HG03135 (cell line): ENCODE measurements around the gene TSPAN11.

Experiments used
- ATAC-seq: cut with Tn5 transposase; IDR thresholded peaks from one replicate; pipeline ENCODE4 v1.9.1; 2021; ENCODE audit warnings: mild to moderate bottlenecking, moderate library complexity; ENCODE audit not compliant: unreplicated experiment

TSPAN11 gene

DNA sequence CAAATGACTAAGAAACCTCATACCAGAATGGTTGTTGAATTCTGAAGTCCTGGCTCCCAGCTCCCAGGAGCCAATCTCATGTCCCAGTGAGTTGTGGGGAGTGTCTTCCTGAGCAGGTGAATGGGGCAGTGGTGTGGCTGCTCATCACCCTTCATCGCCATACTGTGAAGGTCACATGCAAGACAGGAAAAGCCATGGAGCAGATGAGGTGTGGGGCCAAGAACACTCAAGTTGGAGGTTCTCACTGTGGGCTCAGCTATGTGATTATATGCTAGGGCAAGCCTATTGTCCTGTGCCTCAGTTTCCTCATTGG is 16.6 kb upstream of the TSPAN11 start:
- no peak for ATAC-seq

DNA sequence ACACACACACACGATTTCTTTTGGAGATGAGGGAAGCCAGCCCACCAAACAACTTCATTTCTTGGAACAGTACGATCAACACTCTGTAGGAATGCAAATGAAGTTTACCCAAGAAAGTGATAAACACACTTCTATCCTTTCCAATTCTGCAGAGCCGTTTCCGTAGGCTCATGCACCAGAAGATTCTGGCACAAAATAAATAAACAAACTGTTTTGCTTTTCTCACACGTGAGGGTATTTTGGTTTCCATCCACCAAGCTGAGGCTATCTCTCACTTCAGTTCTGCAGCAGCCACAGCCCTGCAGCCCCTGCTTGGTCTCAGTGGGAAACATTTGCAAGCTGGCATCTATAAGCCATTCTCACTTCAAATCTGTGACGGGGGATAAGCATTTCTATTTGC is 15.3 kb upstream of the TSPAN11 start:
- ATAC-seq = no peak

DNA sequence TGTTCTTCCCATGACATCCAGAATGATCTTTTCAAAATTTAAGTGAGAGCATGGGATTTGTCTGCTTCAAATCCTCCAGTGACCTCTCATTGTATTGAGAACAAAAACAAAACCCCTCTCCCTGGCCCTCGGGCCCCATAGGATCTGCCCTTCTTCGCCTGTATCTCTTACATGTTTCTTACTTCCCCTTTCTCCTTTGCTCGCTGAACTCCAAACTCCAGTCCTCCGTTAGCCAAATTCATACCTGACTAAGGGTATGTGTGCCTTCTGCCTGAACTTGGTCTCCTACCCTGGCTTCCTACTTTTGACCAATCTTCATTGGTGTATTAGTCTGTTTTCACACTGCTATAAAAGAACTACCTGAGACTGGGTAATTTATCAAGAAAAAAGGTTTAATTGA is 13.2 kb upstream of the TSPAN11 start:
- ATAC-seq = peak; percentile 61

DNA sequence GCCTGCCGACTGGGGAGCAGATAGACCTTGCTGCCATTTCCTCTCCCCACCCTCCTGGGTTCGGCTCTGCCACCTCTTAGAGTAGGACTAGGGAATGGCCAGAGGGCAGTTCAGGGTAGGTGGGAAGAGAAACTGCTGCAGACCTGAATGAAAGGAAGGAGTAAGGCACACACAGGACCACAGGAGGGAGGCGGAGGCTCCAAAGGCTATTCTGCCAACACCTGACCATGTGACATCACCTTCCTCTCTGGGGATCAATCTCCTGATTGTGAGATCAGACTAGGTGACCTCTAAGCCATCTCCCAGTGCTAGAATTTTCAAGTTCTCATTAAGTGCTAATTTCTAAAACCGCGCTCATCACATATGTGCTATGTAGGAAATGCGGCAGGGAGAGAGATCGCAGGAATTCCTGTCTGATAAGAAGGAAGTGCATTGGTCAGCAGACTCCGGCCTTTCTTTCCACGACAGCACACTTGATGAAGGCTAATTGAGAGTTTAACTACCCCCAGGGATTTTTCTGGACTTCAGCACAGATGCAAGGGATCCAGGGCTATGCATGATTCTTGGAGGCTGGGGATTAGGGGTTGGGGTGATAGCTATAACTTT is 11.5 kb upstream of the TSPAN11 start:
- ATAC-seq = no peak

DNA sequence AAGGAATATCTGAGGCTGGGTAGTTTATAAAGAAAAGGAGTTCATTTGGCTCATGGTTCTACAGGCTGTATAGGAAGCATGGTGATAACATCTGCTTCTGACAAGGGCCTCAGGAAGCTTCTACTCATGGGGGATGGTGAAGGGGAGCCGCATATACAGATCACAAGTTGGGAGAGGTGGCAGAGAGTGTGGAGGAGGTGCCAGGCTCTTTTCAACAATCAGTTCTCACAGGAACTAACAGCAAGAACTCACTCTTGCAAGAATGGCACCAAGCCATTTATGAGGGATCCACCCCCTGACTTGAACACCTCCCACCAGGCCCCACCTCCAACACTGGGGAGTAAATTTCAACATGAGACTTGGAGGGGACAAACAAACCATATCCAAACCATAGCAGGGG is 3.5 kb upstream of the TSPAN11 start:
- no peak for ATAC-seq

DNA sequence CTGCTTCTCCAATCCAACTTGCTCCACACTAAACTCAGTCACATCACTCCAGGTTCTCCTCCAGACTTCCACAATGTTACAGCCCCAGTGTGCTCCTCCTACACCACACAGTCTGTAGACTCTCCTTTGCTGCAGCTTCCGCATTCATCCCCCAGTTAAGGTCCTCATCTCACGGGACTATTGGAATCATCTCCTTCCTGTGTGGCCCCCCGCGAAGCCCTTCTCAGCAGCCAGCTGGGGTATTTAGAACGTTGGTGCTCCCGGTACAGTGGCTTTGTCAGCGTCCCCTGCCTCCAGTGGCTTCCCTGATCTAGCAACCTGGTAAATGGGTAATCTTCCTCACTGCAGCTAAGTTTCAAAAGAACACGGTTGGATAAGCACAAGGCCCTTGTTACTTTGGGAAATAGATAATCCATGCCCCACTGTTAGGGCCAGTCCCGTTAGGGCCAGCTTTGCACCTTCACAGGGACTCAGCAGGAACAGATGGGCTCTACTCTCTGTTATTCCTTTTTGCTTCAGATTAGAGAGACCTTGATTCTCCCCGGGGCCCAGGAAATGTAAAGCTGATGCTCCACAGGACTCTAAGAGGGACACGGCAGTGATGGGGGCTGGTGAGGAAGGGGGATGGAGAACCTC is 823 bp upstream of the TSPAN11 start:
- no peak for ATAC-seq

DNA sequence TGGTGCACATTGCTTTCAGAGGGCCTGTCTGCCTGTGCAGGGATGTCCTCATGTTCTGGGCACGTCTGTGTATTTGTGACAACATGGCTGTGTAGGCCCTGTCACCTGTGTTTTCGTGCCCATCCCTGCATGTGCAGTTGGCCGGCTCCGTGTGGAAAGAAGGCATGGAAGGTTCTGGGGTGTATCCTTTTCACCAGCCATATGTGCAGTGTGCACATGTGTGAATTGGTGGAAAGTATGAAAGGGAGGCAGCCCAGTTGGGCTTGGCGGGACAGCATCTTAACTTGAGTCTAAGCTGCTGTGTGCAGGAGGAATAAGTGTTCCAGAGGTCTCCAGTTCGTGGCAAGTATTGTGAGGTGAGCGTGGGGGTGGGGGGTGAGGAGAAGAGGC is 669 bp downstream of the TSPAN11 start:
- ATAC-seq = no peak

DNA sequence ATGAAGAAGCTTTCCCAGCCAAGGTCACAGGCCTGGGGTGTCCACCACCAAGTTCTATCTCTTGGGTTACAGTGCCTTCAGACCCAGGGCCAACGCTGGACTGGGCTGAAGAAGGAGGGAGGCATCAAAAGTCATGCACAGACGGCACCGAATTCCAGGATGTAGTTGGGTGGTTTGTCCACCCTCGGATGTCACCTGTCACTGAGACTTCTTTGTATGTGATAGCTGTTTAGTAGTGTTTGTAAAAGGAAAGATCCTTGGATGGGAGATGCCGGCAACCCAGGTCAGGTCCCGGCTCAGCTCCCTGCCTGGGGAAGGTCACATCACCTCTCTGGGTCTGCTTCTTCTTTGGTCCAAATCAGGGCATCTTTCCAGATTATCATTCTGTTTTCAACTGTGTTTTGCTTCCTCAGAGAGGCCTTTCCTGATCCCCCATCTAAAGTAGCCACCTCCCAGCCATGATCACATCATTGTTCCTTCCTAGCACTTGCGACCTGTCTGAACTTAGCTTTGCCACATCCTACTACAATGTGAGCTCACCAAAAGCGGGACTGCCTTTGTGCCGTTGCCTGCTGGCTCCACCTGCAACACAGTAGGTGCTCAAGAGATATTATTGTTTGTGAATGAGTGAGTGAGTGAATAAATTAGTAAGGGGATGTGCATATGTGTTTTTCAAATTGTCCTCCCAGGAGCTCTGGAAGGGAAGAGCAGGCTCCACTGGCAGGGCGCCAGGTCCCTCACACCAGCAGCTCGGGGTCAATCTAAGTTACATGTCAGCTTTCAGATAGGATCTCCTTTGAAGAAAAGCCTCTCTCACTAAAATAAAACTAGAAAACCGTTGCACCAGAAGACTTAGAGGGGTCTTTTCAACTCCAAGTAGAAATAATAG is 2.1 kb downstream of the TSPAN11 start:
- no peak for ATAC-seq

DNA sequence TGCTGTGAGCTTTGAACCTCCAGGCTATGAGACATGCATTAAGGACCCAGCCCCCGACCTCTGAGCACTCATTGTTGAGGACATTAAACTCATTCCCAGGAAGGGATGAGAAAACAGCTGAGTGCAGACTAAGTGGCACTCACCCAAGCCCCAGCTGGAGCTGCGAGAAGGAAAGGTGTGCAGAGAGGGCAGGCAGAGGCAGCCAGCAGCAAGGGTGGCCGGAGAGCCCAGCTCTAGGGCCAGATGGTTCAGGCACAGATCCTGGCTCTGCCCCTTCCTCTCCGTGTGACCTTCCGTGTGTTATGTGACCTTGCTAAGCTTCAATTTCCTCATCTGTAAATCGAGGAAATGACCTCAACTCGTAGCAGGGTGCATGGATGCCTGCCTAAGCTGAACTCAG is 3.7 kb downstream of the TSPAN11 start:
- no peak for ATAC-seq

DNA sequence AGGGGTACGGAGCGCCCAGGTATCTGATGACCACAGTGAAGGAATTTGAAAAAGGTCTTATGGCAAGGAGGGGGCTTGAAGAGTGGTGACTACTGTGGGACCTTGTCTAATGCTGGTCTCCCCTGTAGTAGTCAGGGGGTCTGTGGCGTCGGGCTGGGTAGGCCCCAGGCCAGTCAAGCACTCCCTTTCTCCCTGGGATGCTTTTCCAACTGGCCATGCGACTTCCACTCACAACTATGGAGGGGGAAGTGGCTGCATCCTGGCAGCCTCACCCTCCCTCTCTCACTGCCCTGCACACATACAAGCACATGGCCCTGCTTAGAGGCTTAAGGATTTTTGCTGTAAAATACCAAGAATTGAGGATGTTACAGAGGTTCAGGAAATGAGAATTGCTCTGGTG is 4.1 kb downstream of the TSPAN11 start:
- ATAC-seq = no peak

DNA sequence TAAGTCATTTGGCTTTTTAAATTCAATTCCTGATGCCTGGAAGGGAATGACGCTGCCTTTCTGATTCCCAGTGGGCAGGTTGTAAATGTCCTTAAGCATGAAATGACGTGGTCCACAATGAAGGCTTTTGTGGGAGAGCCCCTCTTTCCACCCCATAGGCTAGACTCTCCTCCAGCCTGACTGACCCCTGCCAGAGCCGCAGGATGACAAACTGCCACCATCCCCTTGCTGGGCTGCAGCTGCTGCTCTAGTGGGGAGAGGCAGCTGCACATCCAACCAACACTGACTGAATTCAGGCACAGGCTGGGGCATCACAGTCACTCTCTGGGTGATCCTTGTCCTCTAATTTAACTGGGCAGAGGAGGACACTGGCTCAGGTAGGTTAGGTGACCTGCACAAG is 6.3 kb downstream of the TSPAN11 start:
- ATAC-seq = no peak

DNA sequence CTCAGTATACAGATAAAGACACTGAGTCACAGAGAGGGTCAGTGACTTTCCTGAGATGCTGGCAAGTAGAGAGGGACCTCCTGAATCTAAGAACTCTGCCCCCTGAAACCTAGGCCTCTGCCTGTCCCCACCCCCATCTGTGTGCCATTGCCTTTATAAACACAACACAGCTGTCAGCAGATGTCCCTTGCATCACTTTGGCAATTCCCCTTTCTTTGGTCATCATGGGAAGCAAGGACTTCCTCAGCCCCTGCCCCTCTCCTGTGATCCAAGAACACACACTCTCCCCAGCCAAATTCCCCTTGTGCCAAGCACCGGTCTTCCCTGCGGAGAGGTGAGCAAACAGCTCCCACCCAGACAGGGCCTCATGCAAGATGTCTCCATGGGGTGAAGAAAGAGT is 8.3 kb downstream of the TSPAN11 start:
- no peak for ATAC-seq

DNA sequence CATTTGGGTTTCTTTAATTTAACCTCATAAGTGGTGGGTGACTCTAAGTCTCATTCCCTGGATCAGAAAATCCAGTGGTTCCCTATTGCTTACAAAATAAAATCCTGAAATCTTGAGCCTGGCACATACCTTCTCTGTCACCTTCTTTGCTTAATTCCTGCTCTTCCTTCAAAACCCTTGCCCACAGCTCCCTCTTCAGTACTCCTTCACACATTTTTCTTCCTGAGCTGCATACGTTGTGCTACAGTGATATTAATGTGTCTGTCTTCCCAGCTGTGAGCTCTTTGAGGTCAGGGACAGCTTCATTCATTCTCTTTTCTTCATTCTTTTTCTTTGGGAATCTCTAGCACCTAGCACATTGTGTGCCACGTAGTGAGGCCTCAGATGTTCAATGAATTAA is 9.5 kb downstream of the TSPAN11 start:
- no peak for ATAC-seq

DNA sequence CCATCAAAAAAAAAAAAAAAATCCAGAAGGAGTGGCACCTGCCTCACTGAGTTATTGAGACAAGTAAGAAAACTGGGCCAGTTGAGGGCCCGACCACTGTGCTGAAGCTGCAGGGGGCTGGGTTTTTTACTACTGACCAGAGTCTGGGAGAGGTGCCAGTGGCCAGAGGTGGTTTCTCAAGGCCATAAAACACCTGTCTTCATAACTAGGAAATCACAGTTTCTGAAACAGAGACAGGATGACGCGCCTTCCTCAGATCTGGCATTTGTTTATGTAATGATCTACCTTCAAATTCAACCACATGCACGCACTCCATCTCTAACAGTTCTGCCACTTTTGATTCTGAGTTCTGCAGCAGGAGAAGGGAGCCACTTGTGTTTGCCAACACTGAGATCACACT is 12.7 kb downstream of the TSPAN11 start:
- ATAC-seq = no peak

DNA sequence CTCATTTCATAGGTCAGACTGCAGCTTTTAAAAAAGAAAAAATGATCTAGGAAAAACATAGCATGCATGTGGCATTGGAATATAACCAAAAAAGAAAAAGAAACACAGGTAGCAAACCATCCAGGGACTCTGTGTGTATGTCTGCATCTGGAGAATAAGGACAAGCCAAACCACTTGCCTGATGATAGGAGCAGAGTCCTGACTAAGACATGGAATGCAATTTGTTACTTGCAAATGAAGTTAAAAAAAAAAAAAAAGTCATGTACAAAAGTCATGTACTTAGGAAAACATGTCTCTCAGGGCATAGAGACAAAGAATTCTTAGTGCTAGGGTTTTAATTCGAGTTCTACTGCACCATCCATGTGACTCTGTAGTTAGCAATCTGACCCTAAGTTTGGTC is 15.9 kb downstream of the TSPAN11 start:
- ATAC-seq = no peak

DNA sequence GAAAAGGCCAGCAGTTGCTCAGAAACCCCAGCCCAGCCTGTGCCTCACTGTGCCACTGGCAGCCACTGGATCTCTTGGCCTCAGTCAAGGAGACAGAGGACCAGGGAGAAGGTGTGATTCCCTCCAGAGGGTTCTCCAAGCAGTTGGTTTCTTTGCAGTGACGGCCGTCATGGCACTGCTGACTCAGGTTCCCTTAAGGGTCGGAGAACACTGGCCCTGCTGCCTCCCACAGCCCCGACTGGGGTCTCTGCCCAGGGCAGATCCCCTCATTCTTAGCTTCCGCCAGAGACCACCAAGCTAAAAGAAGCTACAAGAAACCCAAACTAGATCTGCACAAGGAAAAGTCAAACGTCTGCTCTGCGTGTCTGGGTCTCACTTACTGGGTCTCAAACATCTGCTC is 16.4 kb downstream of the TSPAN11 start:
- no peak for ATAC-seq

DNA sequence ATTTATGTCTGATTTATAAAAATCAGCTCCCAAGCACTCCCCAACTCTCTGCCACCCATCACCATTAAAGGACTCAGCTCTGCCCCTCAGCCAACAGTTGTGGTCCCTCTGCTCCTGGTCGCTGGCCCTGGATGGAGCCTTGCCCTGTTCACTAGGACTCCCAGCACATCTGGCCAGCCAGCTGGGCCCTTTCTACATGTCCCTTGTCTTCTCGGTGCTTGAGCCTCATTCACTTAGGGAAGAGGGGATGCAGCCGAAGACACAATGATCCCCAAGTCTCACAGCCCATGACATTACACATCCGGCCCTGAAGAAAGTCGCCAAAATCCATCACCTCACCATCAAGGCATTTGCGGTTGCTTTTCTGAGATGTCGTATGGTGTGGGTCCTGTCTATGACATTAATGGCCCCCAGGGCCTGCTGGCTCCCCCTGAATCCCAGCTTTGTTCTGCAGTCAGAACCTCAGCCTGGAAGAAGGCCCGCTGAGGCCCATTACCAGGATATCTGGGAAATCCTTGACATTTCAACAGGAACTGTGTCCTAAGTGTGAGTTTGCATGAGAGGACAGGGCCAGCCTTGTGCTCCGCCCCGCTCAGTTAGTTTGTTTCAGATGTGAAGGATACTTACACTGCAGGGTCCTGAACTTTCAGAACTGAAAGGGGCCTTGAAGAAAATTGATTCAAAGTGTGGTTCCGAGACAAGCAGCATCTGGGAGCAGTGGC is 19.1 kb downstream of the TSPAN11 start:
- no peak for ATAC-seq

DNA sequence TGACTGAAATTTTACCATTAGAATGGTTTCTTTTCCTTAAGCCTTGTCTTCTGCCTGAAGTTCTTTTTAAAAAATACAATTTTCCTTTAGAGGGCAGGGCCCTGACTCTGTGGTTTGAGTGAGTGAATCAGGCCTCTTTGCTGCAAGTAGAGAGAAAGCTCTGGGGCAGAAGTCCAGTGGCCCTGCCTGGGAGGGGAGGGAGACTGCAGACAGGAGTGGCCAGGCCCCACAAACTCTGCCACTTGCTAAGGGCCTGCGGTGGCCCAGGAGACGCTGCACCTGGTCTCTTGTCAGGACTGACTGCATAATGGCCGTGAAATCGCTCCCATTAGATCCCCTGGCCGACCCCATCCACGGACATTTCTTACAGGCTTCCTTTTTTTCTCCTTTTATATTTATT is 25.5 kb downstream of the TSPAN11 start:
- ATAC-seq = no peak

DNA sequence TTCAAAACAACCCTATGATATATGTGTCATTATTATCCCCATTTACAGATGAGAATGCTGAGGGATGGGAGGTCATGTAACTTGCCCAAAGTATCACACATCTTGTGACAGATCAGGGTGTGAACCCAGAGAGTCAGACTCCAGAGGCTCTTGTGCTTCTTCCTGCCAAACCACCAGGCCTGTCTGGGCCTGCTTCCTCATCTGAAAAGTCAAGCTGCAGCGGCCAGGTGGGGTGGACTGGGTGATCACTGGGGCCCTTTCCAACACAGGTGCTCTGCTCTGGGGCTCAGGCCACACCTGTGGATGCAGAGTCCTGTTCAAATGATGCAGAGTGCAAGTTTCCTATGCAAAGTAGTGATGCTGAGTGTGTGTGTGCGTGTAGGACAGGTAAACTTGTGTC is 26.7 kb downstream of the TSPAN11 start:
- ATAC-seq = no peak

DNA sequence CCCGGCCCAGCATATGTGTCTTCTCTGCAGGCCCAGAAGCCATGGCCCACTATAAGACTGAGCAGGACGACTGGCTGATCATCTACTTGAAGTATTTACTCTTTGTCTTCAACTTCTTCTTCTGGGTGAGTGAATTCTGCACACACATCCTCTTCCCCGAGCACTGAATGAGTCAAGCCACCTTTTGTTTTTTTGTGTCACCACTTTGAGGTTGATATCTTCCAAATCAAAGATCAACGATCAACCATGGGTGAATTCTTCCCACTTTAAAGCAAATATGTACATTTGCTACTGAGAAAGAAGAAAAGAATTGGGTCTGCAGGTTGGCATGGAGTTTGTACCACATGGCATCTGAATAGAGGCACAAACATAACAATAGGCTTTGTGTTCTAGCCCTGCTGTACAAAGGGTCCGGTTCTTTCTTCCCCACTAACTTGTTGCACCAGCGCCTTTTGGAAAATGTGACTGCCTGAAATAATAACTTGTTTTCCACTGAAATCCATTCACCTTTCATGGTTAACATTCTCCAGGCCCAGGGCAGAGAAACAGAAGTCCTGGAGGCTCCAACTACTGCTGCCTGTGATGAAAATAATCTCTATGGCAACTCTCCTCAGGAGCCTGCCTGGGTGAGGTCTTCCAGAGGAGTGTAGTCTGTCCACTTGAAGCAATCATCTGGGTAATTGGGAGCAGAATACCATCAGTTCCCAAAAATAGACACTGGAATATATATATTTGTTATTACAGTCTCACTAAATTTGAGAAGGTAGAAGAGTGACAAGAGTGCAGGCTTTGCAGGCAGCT is 27.6 kb downstream of the TSPAN11 start:
- no peak for ATAC-seq

DNA sequence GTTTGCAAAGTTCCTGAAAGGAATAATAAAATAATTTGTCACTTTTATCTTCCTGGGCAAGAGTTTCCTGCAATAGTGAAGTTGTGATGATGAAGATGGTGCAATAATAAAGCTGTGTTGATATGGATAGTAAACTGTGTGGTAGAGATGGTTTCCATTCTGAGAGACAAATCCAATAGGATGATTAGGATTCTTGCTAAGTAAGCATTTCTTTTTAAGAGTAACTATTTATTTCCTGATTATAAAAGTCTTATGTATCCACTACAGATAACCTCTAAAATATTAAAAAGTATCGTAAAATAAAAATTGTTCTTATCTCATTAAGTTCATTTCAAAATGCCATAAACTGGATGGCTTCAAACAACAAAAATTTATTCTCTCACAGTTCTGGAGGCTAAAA is 28.7 kb downstream of the TSPAN11 start:
- no peak for ATAC-seq
